Smooth muscle cell (in vitro differentiated cells): ENCODE results near the gene PRRG3. TPM values are rescaled to one million over a fixed set of nuclear protein-coding genes. Genes with fewer than 3 reads are reported as not detected.

ENCODE experiments used
- DNase-seq: peaks from one replicate; lab custom pipeline; 2025; ENCODE audit not compliant: unreplicated experiment; lab: John Stamatoyannopoulos, UW
- H2AFZ ChIP-seq: fragments of 200-600 bp; sonication (generic); 2 replicates; pipeline ENCODE4 v1.6.0; 2016; ENCODE audit warnings: antibody characterized with exemption, low read depth, mild to moderate bottlenecking
- H3F3A ChIP-seq: fragments of 200-600 bp; sonication (generic); 2 replicates; pipeline ENCODE4 v1.6.0; 2017; ENCODE audit warnings: antibody characterized with exemption, low read depth
- H3K27ac ChIP-seq: fragments of 200-600 bp; sonication (generic); 2 replicates; pipeline ENCODE4 v1.5.1; 2016; ENCODE audit warnings: low read depth, mild to moderate bottlenecking
- H3K27me3 ChIP-seq: fragments of 200-600 bp; sonication (generic); 2 replicates; pipeline ENCODE4 v1.6.1; 2016; ENCODE audit warnings: low read depth, mild to moderate bottlenecking
- H3K36me3 ChIP-seq: fragments of 200-600 bp; sonication (generic); 2 replicates; pipeline ENCODE4 v1.5.1; 2016; ENCODE audit warnings: low read depth
- H3K4me1 ChIP-seq: fragments of 200-600 bp; sonication (generic); 2 replicates; pipeline ENCODE4 v1.5.1; 2016; ENCODE audit warnings: low read depth
- H3K4me2 ChIP-seq: fragments of 200-600 bp; sonication (generic); 2 replicates; pipeline ENCODE4 v1.6.0; 2016; ENCODE audit warnings: mild to moderate bottlenecking
- H3K4me3 ChIP-seq: fragments of 200-600 bp; sonication (generic); 2 replicates; pipeline ENCODE4 v1.5.1; 2016; ENCODE audit warnings: mild to moderate bottlenecking
- H3K79me2 ChIP-seq: fragments of 200-600 bp; sonication (generic); 2 replicates; pipeline ENCODE4 v1.6.0; 2016; ENCODE audit warnings: low read depth, mild to moderate bottlenecking
- H3K9ac ChIP-seq: fragments of 200-600 bp; sonication (generic); 2 replicates; pipeline ENCODE4 v1.6.0; 2016; ENCODE audit warnings: low read depth
- H3K9me3 ChIP-seq: fragments of 200-600 bp; sonication (generic); replicated peaks from 2 replicates; pipeline ENCODE4 v1.5.1; 2016; ENCODE audit warnings: low read depth
- H4K20me1 ChIP-seq: fragments of 200-600 bp; sonication (generic); 2 replicates; pipeline ENCODE4 v1.6.0; 2016; ENCODE audit warnings: low read depth
- WGBS: methylation state at CpG from one replicate; pipeline ENCODE4 v1.1.7; 2016; ENCODE audit warnings: low lambda C conversion rate; 5-methylcytosine and 5-hydroxymethylcytosine counted together
- polyA plus RNA-seq: library from polyadenylated mRNA; unstranded; fragments of >200 nt; fragmentation: Nextera tagmentation; extraction: Ambion mirVana; gene quantifications from 2 replicates; pipeline ENCODE4 v1.2.1, GENCODE V29; 2016
- total RNA-seq: library from RNA; depleted of rRNA; stranded (reverse); fragments of >200 nt; gene quantifications from 2 replicates; pipeline ENCODE4 v1.2.3, GENCODE V29; 2014
- TF ChIP-seq, protein P1 (sequence below): fragments of 200-600 bp; sonication (generic); IDR thresholded peaks from 2 replicates; pipeline ENCODE4 v1.5.1; 2017; ENCODE audit warnings: borderline replicate concordance, mild to moderate bottlenecking, antibody characterized with exemption; ENCODE audit not compliant: insufficient read depth, poor library complexity, severe bottlenecking

PRRG3 gene
- total and polyA plus RNA-seq, 2 experiments from 2014 or later = 0.67 to 2.6 TPM

DNA sequence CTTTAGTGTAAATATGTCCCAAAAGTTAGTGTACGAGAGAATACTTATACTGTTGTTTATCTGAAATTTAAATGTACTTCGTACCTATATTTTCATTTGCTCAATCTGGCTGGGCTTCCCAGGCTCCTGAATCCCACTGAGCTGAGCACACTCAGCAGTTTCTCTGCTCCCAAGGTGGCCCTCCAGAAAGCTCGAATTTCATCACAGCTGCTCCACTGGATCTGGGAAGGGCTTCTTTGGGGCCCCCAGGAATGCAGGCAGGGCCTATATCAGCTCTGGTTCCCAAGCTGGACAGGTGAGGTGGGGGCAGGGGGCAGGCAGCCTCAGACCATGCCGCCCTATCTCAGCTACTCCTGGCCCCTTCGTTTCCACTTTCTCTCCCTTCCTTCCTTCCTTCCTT lies 19.1 kb downstream of the PRRG3 start:
- Histone ChIP-seq H4K20me1 (no peaks in the 10 kb centered on the region), H3K36me3 (no peaks in the 10 kb centered on the region), H3K79me2 (no peaks in the 10 kb centered on the region), H3K4me2 (no peak overlapping the region), H3F3A (no peaks in the 10 kb centered on the region), H2AFZ (no peak overlapping the region), H3K27ac (no peak overlapping the region), H3K27me3 (no peaks in the 10 kb centered on the region), H3K4me3 (no peak overlapping the region), H3K9ac (no peak overlapping the region), H3K4me1 (no peaks in the 10 kb centered on the region), H3K9me3 (no peaks in the 10 kb centered on the region)
- WGBS = 75% methylated on average over 5 of the region's 5 CpGs
- DNase-seq = no peak
- TF ChIP-seq, protein P1, sequence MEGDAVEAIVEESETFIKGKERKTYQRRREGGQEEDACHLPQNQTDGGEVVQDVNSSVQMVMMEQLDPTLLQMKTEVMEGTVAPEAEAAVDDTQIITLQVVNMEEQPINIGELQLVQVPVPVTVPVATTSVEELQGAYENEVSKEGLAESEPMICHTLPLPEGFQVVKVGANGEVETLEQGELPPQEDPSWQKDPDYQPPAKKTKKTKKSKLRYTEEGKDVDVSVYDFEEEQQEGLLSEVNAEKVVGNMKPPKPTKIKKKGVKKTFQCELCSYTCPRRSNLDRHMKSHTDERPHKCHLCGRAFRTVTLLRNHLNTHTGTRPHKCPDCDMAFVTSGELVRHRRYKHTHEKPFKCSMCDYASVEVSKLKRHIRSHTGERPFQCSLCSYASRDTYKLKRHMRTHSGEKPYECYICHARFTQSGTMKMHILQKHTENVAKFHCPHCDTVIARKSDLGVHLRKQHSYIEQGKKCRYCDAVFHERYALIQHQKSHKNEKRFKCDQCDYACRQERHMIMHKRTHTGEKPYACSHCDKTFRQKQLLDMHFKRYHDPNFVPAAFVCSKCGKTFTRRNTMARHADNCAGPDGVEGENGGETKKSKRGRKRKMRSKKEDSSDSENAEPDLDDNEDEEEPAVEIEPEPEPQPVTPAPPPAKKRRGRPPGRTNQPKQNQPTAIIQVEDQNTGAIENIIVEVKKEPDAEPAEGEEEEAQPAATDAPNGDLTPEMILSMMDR = no peak

DNA sequence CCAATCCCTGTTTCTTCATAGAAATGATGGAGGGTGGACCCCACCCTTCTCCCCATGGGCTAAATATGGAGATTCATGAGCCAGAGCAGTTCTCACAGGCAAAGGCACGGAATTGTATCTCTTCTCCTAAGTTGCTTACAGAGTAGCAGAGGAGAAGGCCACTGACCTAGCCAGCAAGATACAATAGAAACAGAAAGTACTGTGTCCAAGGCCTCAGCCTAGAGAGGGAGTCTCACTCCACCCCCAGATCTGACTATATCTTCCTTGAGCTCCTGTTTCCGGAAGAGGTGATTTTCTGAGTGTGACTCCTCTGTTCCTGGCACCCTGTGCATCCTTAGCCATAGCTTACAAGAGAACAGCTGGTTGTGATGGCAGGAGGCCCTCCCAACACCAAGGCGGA lies 20.5 kb downstream of the PRRG3 start, which contains the start of gene FATE1:
TSS of gene FATE1 (plus strand) at position 284 of the 400 bp plus-strand sequence. CDS start at position 369, 85 bp downstream.
- no peaks in the 10 kb centered on the region for H3K79me2 ChIP-seq
- no peaks in the 10 kb centered on the region for H3K9me3 ChIP-seq
- no peak within 1 kb of the TSS for H2AFZ ChIP-seq
- H3K4me1 ChIP-seq = no peaks in the 10 kb centered on the region
- H3F3A ChIP-seq = no peaks in the 10 kb centered on the region
- no peak within 1 kb of the TSS for H3K4me2 ChIP-seq
- no peaks in the 10 kb centered on the region for H3K36me3 ChIP-seq
- H3K27ac ChIP-seq = no peak within 1 kb of the TSS
- WGBS = 64% methylated on average over 3 of the region's 3 CpGs
- H4K20me1 ChIP-seq = no peaks in the 10 kb centered on the region
- no peaks in the 10 kb centered on the region for H3K27me3 ChIP-seq
- TF ChIP-seq, protein P1 = no peak
- H3K9ac ChIP-seq = no peak within 1 kb of the TSS
- H3K4me3 ChIP-seq = no peak within 1 kb of the TSS
- no peak for DNase-seq

DNA sequence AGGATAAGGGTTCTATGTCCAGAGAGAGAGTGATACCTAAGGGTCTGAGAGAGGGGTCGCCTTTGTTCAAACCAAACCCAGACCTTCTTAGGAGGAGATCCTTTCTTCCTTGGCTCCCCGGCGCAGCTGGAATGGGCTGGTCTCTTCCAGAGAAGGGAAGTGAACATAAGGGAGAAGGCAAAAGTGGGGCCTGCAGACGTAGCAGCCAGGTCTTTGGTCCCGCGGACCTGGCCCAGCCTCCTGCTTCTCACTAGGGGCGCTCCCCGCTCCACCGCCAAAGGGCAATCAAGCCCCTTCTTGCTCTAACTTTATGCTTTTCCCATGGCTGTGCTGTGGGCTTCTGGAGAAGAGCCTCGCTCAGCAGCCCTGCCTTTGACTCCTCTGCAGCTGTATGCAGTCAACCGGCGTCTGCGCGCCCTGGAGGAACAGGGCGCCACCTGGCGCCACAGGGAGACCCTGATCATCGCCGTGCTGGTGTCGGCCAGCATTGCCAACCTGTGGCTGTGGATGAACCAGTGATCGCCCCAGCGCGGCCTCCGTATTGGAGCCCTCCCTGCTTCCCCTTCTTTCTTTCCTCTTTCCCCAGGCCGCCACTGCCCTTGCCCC lies 27.1 kb downstream of the PRRG3 start:
- no peaks in the 10 kb centered on the region for H3F3A ChIP-seq
- no peaks in the 10 kb centered on the region for H3K36me3 ChIP-seq
- no peaks in the 10 kb centered on the region for H3K27me3 ChIP-seq
- H4K20me1 ChIP-seq = no peaks in the 10 kb centered on the region
- no peak for DNase-seq
- H3K79me2 ChIP-seq = no peaks in the 10 kb centered on the region
- H3K9ac ChIP-seq = no peak overlapping the region
- no peak overlapping the region for H2AFZ ChIP-seq
- H3K4me1 ChIP-seq = no peaks in the 10 kb centered on the region
- no peak overlapping the region for H3K4me2 ChIP-seq
- no peak overlapping the region for H3K27ac ChIP-seq
- no peaks in the 10 kb centered on the region for H3K9me3 ChIP-seq
- H3K4me3 ChIP-seq = no peak overlapping the region
- TF ChIP-seq, protein P1 = peak; percentile 47
- 54% methylated on average over 24 of the region's 24 CpGs for whole genome bisulfite sequencing
